Measurements from ENCODE around the gene TIMP3. TPM values are rescaled to one million over a fixed set of nuclear protein-coding genes. Genes with fewer than 3 reads are reported as not detected.
"Not testable (repeated sequence)": the region's sequence is repeated elsewhere in the genome, so short reads cannot be mapped to it uniquely, and the experiment has no call there.

The TIMP3 gene
- total RNA-seq, result not detected in 2 replicates

GRCh38 chr22:32801537-32802236, at the start of gene TIMP3:
TSS of gene TIMP3 (plus strand) at chr22:32801705. CDS start at chr22:32802002, 297 bp downstream.
- intact Hi-C loops (cut with micrococcal nuclease), result no loop called here

GRCh38 chr22:32752326-32752725, 49.2 kb upstream of the TIMP3 start:
- intact Hi-C loops (cut with micrococcal nuclease), result no loop called here

GRCh38 chr22:32752816-32753520, 48.5 kb upstream of the TIMP3 start:
- intact Hi-C loops (cut with micrococcal nuclease), result no loop called here

GRCh38 chr22:32753591-32753990, 47.9 kb upstream of the TIMP3 start:
- intact Hi-C loops (cut with micrococcal nuclease), result no loop called here

- intact Hi-C loops (cut with micrococcal nuclease), result no loop called here
Measured at GRCh38 chr22:32754413-32755041, 47.0 kb upstream of the TIMP3 start.

- intact Hi-C loops (cut with micrococcal nuclease), result not testable (repeated sequence)
Measured at GRCh38 chr22:32757086-32757762, 44.3 kb upstream of the TIMP3 start.

- intact Hi-C loops (cut with micrococcal nuclease), result no loop called here
Measured at GRCh38 chr22:32758866-32759385, 42.6 kb upstream of the TIMP3 start.

- intact Hi-C loops (cut with micrococcal nuclease), result no loop called here
Measured at GRCh38 chr22:32760396-32760795, 41.1 kb upstream of the TIMP3 start.

GRCh38 chr22:32760815-32761214, 40.7 kb upstream of the TIMP3 start:
- intact Hi-C loops (cut with micrococcal nuclease), result no loop called here

- intact Hi-C loops (cut with micrococcal nuclease), result no loop called here
Measured at GRCh38 chr22:32761251-32761903, 40.1 kb upstream of the TIMP3 start.

- intact Hi-C loops (cut with micrococcal nuclease), result no loop called here
Measured at GRCh38 chr22:32764330-32765131, 37.0 kb upstream of the TIMP3 start.

GRCh38 chr22:32765132-32765618, 36.3 kb upstream of the TIMP3 start:
- intact Hi-C loops (cut with micrococcal nuclease), result no loop called here

- intact Hi-C loops (cut with micrococcal nuclease), result no loop called here
Measured at GRCh38 chr22:32771756-32772155, 29.7 kb upstream of the TIMP3 start.

- intact Hi-C loops (cut with micrococcal nuclease), result no loop called here
Measured at GRCh38 chr22:32775957-32776356, 25.5 kb upstream of the TIMP3 start.

GRCh38 chr22:32776397-32776796, 25.1 kb upstream of the TIMP3 start:
- intact Hi-C loops (cut with micrococcal nuclease), result no loop called here

- intact Hi-C loops (cut with micrococcal nuclease), result no loop called here
Measured at GRCh38 chr22:32776802-32777201, 24.7 kb upstream of the TIMP3 start.

GRCh38 chr22:32777987-32778386, 23.5 kb upstream of the TIMP3 start:
- intact Hi-C loops (cut with micrococcal nuclease), result no loop called here

- intact Hi-C loops (cut with micrococcal nuclease), result no loop called here
Measured at GRCh38 chr22:32780726-32781310, 20.7 kb upstream of the TIMP3 start.

GRCh38 chr22:32781695-32782094, 19.8 kb upstream of the TIMP3 start:
- intact Hi-C loops (cut with micrococcal nuclease), result no loop called here

All from T-helper 1 cell treated with Interleukin-12 subunit alpha and Interleukin-12 subunit beta and Interleukin-4 antibody, amounts not matched to agents 30 ng/mL and 1 ng/mL, for 36 hours (primary cell).